ENCODE results near the gene ALS2.

The ALS2 gene

DNA sequence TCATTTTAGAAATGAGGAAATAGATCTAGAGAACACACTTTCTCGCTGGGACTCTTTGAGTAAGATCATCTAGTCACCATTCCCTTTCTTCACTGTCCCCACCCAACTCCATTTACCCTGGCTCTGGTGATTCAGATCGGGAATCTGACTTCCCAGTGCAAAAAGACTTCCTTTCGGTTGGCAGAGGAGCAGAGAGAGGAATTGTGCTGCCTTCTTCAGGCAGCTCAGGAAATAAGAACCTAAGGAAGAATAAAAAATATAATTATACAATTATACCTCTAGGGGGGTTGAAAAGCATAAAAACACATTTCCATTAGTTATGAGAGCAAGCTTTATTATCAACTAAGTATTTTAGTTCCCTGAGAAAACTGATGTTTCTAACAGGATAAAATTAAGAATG lies 73.0 kb downstream of the ALS2 start:
- TF ChIP-seq, protein P1, sequence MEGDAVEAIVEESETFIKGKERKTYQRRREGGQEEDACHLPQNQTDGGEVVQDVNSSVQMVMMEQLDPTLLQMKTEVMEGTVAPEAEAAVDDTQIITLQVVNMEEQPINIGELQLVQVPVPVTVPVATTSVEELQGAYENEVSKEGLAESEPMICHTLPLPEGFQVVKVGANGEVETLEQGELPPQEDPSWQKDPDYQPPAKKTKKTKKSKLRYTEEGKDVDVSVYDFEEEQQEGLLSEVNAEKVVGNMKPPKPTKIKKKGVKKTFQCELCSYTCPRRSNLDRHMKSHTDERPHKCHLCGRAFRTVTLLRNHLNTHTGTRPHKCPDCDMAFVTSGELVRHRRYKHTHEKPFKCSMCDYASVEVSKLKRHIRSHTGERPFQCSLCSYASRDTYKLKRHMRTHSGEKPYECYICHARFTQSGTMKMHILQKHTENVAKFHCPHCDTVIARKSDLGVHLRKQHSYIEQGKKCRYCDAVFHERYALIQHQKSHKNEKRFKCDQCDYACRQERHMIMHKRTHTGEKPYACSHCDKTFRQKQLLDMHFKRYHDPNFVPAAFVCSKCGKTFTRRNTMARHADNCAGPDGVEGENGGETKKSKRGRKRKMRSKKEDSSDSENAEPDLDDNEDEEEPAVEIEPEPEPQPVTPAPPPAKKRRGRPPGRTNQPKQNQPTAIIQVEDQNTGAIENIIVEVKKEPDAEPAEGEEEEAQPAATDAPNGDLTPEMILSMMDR (IDR thresholded peaks at IDR 0.05; ENCODE audit: insufficient read depth, low read length), result no peak
- TF ChIP-seq SPI1 (IDR thresholded peaks at IDR 0.05; ENCODE audit: borderline replicate concordance, low read depth) (no peak), GABPA (IDR thresholded peaks at IDR 0.05; ENCODE audit: low read depth) (no peak), POLR2AphosphoS5 (IDR thresholded peaks at IDR 0.05; ENCODE audit: low read depth) (no peak)
- TF ChIP-seq, protein P2, sequence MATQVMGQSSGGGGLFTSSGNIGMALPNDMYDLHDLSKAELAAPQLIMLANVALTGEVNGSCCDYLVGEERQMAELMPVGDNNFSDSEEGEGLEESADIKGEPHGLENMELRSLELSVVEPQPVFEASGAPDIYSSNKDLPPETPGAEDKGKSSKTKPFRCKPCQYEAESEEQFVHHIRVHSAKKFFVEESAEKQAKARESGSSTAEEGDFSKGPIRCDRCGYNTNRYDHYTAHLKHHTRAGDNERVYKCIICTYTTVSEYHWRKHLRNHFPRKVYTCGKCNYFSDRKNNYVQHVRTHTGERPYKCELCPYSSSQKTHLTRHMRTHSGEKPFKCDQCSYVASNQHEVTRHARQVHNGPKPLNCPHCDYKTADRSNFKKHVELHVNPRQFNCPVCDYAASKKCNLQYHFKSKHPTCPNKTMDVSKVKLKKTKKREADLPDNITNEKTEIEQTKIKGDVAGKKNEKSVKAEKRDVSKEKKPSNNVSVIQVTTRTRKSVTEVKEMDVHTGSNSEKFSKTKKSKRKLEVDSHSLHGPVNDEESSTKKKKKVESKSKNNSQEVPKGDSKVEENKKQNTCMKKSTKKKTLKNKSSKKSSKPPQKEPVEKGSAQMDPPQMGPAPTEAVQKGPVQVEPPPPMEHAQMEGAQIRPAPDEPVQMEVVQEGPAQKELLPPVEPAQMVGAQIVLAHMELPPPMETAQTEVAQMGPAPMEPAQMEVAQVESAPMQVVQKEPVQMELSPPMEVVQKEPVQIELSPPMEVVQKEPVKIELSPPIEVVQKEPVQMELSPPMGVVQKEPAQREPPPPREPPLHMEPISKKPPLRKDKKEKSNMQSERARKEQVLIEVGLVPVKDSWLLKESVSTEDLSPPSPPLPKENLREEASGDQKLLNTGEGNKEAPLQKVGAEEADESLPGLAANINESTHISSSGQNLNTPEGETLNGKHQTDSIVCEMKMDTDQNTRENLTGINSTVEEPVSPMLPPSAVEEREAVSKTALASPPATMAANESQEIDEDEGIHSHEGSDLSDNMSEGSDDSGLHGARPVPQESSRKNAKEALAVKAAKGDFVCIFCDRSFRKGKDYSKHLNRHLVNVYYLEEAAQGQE (IDR thresholded peaks at IDR 0.05; ENCODE audit: insufficient replicate concordance, low read depth), result no peak
- no peaks in the 10 kb centered on the region for H3K27me3 ChIP-seq (ENCODE audit: insufficient read depth, poor library complexity, severe bottlenecking)
- no peak for DNase-seq (ENCODE audit: low read depth in 1 of 2, low spot score in 1 of 2)
- no peak overlapping the region for H3K27ac ChIP-seq (replicated peaks)
- H3K4me3 ChIP-seq (replicated peaks; ENCODE audit: insufficient read depth, low read length), result no peak overlapping the region

DNA sequence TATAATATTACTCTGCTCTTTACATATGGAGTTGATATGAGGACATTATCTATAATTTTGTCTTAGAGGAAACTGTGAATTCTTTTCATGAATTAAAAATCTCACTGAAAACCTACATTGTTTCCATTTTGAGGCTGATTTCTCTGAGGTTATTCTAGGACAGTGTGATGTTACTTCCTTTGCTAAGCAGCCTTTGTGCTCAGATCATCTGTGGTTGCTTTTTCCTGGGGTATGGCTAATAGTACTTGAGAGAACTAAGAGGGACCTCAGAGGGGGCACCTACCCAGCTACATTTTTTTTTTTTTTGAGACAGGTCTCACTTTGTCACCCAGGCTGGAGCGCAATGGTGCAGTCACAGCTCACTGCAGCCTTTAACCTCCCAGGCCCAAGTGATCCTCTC lies 73.6 kb downstream of the ALS2 start:
- Histone ChIP-seq H3K4me3 (replicated peaks; ENCODE audit: insufficient read depth, low read length) (no peak overlapping the region), H3K27ac (replicated peaks) (no peak overlapping the region), H3K27me3 (ENCODE audit: insufficient read depth, poor library complexity, severe bottlenecking) (no peaks in the 10 kb centered on the region)
- TF ChIP-seq, protein P2 (IDR thresholded peaks at IDR 0.05; ENCODE audit: insufficient replicate concordance, low read depth), result no peak
- TF ChIP-seq, protein P1 (IDR thresholded peaks at IDR 0.05; ENCODE audit: insufficient read depth, low read length), result no peak
- TF ChIP-seq SPI1 (IDR thresholded peaks at IDR 0.05; ENCODE audit: borderline replicate concordance, low read depth), result no peak
- TF ChIP-seq GABPA (IDR thresholded peaks at IDR 0.05; ENCODE audit: low read depth), result no peak
- TF ChIP-seq POLR2AphosphoS5 (IDR thresholded peaks at IDR 0.05; ENCODE audit: low read depth), result no peak
- no peak for DNase-seq (ENCODE audit: low read depth in 1 of 2, low spot score in 1 of 2)

DNA sequence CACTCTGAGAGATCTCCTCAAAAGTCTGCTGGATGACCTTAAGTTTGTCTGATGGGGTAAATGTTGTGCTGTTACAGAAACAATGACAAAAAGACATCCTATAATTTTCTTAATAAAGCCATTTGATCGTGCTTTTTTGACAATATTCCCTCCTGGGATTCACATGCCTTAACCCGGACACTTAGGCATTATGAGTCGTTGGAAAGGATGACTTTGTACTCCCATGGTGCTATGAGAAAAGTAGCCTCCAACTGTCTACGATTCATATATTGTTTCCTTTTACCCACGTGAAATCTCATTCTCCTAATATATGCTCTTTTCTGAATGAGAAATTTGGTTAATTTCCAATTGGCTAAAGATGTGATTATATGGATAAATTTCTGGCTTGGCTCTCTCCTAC lies 76.2 kb downstream of the ALS2 start:
- TF ChIP-seq POLR2AphosphoS5 (IDR thresholded peaks at IDR 0.05; ENCODE audit: low read depth), result no peak
- no peak for TF ChIP-seq SPI1 (IDR thresholded peaks at IDR 0.05; ENCODE audit: borderline replicate concordance, low read depth)
- no peak for TF ChIP-seq GABPA (IDR thresholded peaks at IDR 0.05; ENCODE audit: low read depth)
- TF ChIP-seq, protein P2 (IDR thresholded peaks at IDR 0.05; ENCODE audit: insufficient replicate concordance, low read depth), result no peak
- TF ChIP-seq, protein P1 (IDR thresholded peaks at IDR 0.05; ENCODE audit: insufficient read depth, low read length), result no peak
- DNase-seq (ENCODE audit: low read depth in 1 of 2, low spot score in 1 of 2), result no peak
- Histone ChIP-seq H3K27ac (replicated peaks) (no peak overlapping the region), H3K4me3 (replicated peaks; ENCODE audit: insufficient read depth, low read length) (no peak overlapping the region), H3K27me3 (ENCODE audit: insufficient read depth, poor library complexity, severe bottlenecking) (no peaks in the 10 kb centered on the region)
